BJ (cell line): Measurements from ENCODE around the gene MED13L. TPM values are rescaled to one million over a fixed set of nuclear protein-coding genes. Genes with fewer than 3 reads are reported as not detected.

Experiments
- CTCF ChIA-PET: fragments of 350-600 bp; formaldehyde crosslinking; extraction: SDS; loops from one replicate; lab custom pipeline; 2021; ENCODE audit warnings: antibody characterized with exemption, inconsistent platforms; lab: Yijun Ruan, JAX
- POLR2A ChIA-PET: fragments of 300-600 bp; sonication (Branson Sonifier 250); formaldehyde crosslinking; extraction: SDS; loops from one replicate; lab custom pipeline; 2021; ENCODE audit warnings: antibody characterized with exemption; lab: Charles Lee
- DNase-seq: peaks from one replicate; pipeline ENCODE4 v3.0.0-alpha.2; 2011; ENCODE audit warnings: low read depth
- H3K27me3 ChIP-seq: 2 replicates; pipeline ENCODE4 v1.6.0; 2011; ENCODE audit warnings: low read length; ENCODE audit not compliant: control insufficient read depth, insufficient read depth
- H3K36me3 ChIP-seq: 2 replicates; pipeline ENCODE4 v1.5.1; 2011; ENCODE audit warnings: low read length; ENCODE audit not compliant: control insufficient read depth, insufficient read depth
- H3K4me3 ChIP-seq: 2 replicates; pipeline ENCODE4 v1.5.1; 2011; ENCODE audit warnings: low read depth, mild to moderate bottlenecking, control low read depth, low read length
- polyA plus RNA-seq: library from polyadenylated mRNA; depleted of rRNA; stranded (reverse); fragments of >200 nt; gene quantifications from 2 replicates; pipeline ENCODE4 v1.2.3, GENCODE V29; 2011
- TF ChIP-seq, protein P1 (sequence below): IDR thresholded peaks from 2 replicates; pipeline ENCODE4 v1.5.1; 2011; ENCODE audit warnings: low read depth, mild to moderate bottlenecking, control low read depth, inconsistent platforms, low read length, moderate library complexity; ENCODE audit not compliant: insufficient read depth

The MED13L gene
- polyA plus RNA-seq, 1 experiment, result 43.7 TPM

DNA sequence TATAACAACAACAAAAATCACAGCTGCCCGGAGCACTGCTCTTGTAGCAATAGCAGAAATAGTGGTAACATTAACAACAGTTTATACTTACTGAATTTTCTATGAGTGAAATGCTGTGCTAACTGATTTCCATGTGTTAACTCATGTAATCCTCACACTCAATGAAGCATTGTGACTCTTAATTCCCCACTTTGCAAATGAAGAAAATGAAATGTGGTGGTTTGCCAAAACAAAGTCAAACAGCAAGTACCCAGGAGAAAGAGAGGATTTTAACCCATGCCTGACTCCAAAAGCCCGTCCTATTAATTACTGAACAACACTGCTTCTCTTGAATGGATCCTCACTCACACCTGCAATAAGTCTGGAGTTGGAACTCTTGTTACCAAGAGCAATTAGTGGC, 123.5 kb downstream of the MED13L start:
- TF ChIP-seq, protein P1, sequence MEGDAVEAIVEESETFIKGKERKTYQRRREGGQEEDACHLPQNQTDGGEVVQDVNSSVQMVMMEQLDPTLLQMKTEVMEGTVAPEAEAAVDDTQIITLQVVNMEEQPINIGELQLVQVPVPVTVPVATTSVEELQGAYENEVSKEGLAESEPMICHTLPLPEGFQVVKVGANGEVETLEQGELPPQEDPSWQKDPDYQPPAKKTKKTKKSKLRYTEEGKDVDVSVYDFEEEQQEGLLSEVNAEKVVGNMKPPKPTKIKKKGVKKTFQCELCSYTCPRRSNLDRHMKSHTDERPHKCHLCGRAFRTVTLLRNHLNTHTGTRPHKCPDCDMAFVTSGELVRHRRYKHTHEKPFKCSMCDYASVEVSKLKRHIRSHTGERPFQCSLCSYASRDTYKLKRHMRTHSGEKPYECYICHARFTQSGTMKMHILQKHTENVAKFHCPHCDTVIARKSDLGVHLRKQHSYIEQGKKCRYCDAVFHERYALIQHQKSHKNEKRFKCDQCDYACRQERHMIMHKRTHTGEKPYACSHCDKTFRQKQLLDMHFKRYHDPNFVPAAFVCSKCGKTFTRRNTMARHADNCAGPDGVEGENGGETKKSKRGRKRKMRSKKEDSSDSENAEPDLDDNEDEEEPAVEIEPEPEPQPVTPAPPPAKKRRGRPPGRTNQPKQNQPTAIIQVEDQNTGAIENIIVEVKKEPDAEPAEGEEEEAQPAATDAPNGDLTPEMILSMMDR, result no peak
- H3K36me3 ChIP-seq, result no peaks in the 10 kb centered on the region
- no peaks in the 10 kb centered on the region for H3K27me3 ChIP-seq
- no peak overlapping the region for H3K4me3 ChIP-seq
- no peak for DNase-seq
- POLR2A ChIA-PET, result no interaction called here
- CTCF ChIA-PET, result no interaction called here

DNA sequence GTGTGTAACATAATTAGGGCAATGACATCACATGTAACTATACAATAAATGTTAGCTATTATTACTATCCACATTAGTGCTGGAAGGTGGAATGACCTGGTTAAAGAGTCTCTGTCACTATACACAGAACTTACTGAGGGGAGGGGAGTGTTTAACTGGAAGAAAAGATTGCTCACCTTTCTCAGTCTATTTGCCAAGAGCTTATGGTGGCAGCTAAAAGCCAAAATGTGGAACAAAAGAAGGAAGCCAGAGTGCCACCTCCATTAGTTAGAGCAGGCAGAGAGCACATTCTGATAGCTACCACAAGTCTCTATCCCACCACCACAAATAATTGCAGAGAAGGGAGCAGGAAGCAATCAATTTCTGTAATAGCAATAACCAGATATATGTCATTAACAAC, 124.4 kb downstream of the MED13L start:
- no peaks in the 10 kb centered on the region for H3K27me3 ChIP-seq
- DNase-seq, result no peak
- H3K4me3 ChIP-seq, result no peak overlapping the region
- POLR2A ChIA-PET, result no interaction called here
- TF ChIP-seq, protein P1, result no peak
- H3K36me3 ChIP-seq, result no peaks in the 10 kb centered on the region
- CTCF ChIA-PET, result no interaction called here

DNA sequence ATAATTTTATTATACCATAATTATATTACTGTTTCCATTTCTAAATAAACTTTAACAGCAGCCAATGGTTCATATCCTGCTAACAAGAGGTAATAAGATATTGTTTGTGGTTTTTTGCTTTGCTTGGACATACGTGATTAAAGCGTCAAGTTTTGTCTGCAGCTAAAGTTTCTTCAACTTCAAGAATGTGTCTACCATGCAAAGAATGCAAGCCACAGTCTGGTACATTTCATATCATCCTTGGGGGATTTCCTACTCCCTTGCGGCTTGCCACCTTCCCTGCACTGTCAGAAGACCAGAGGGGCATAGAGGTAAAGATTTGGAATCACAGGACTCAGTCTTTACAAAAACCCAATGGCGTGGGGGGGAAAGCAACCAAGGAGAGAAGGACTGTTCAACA, 125.2 kb downstream of the MED13L start:
- no peak for DNase-seq
- TF ChIP-seq, protein P1, result no peak
- ChIA-PET POLR2A (no interaction called here), CTCF (no interaction called here)
- H3K27me3 ChIP-seq, result no peaks in the 10 kb centered on the region
- H3K36me3 ChIP-seq, result no peaks in the 10 kb centered on the region
- no peak overlapping the region for H3K4me3 ChIP-seq

DNA sequence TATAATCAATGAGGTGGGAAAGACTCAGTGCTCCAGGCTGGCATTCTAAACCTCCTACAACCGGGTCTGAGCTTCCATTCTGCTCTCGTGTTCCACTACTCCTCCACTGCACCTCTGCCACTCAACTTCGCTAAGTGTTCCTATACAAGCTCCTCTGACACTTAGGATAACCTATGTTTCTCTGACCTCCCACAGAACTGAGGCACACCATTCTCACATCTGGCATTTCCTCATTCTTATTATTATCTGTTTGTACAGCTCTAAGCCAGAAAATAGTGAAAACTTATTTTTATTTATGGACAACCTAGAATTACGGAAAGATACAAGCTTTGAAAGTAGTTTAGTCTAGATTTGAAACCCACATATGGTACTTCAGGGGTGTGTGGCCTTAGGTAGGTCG, 127.0 kb downstream of the MED13L start:
- Histone ChIP-seq H3K4me3 (no peak overlapping the region), H3K27me3 (no peaks in the 10 kb centered on the region), H3K36me3 (no peaks in the 10 kb centered on the region)
- DNase-seq, result no peak
- TF ChIP-seq, protein P1, result no peak
- POLR2A ChIA-PET, result no interaction called here
- CTCF ChIA-PET, result interaction anchor here (1.0 kb wide), 1 partner anchor 14 kb away, joined by 4 read pairs; no protein-coding TSS in a partner anchor

DNA sequence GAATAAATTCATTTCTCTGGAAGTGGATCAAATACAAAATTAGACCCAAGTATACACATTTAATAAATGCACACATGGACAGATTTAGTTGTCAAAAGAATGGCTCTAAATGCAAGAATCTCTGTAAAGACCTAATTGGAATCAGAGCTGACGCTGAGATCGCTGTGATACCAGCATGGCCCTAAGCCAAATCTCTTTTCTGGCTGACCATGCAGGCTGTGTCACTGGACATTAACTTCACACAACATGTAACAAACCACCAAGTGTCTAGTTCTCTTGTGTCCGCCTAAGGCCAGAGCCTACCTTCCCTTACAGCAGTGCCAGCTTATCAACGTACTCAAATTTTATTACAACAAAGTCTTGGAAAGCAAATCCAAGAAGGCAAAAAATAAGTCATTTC, 127.5 kb downstream of the MED13L start:
- POLR2A ChIA-PET, result no interaction called here
- DNase-seq, result no peak
- TF ChIP-seq, protein P1, result no peak
- Histone ChIP-seq H3K4me3 (no peak overlapping the region), H3K27me3 (no peaks in the 10 kb centered on the region), H3K36me3 (no peaks in the 10 kb centered on the region)
- CTCF ChIA-PET, result interaction anchor here (1.0 to 1.2 kb wide), 2 partner anchors 14 to 47 kb away, joined by 3 to 4 read pairs; no protein-coding TSS in a partner anchor
